H9 (cell line): Measurements from ENCODE around the gene RAET1L. TPM values are rescaled to one million over a fixed set of nuclear protein-coding genes. Genes with fewer than 3 reads are reported as not detected.
"Not testable (repeated sequence)": the region's sequence is repeated elsewhere in the genome, so short reads cannot be mapped to it uniquely, and the experiment has no call there.

Source experiments
- DNase-seq: peaks from one replicate; pipeline ENCODE4 v3.0.0-alpha.2; 2017
- H2AFZ ChIP-seq: one replicate; pipeline ENCODE4 v1.6.1; 2013; ENCODE audit warnings: mild to moderate bottlenecking, low read length, control low read depth, moderate library complexity
- H2AK5ac ChIP-seq: 2 replicates; pipeline ENCODE4 v1.6.1; 2013; ENCODE audit warnings: low read length, control low read depth, mixed read lengths; ENCODE audit not compliant: insufficient read length
- H2BK120ac ChIP-seq: one replicate; pipeline ENCODE4 v1.6.1; 2013; ENCODE audit warnings: low read depth, mild to moderate bottlenecking, low read length, control low read depth, inconsistent platforms; ENCODE audit not compliant: poor library complexity, severe bottlenecking
- H2BK12ac ChIP-seq: 2 replicates; pipeline ENCODE4 v1.6.1; 2013; ENCODE audit warnings: low read length, control low read depth, mixed read lengths, low read depth; ENCODE audit not compliant: insufficient read length
- H2BK15ac ChIP-seq: 2 replicates; pipeline ENCODE4 v1.6.1; 2013; ENCODE audit warnings: low read depth, low read length, control low read depth
- H2BK20ac ChIP-seq: one replicate; pipeline ENCODE4 v1.6.1; 2013; ENCODE audit warnings: low read depth, mild to moderate bottlenecking, low read length, control low read depth, inconsistent platforms; ENCODE audit not compliant: poor library complexity, severe bottlenecking
- H2BK5ac ChIP-seq: 2 replicates; pipeline ENCODE4 v1.6.1; 2013; ENCODE audit warnings: low read length, control low read depth, mixed read lengths; ENCODE audit not compliant: insufficient read length
- H3K14ac ChIP-seq: 2 replicates; pipeline ENCODE4 v1.6.1; 2013; ENCODE audit warnings: low read length, control low read depth; ENCODE audit not compliant: insufficient read depth
- H3K18ac ChIP-seq: 2 replicates; pipeline ENCODE4 v1.6.1; 2013; ENCODE audit warnings: low read depth, mild to moderate bottlenecking, mixed read lengths, low read length, control low read depth; ENCODE audit not compliant: insufficient read length
- H3K23ac ChIP-seq: 2 replicates; pipeline ENCODE4 v1.6.1; 2013; ENCODE audit warnings: low read length, control low read depth, mixed read lengths, low read depth; ENCODE audit not compliant: insufficient read length
- H3K23me2 ChIP-seq: 2 replicates; pipeline ENCODE4 v1.6.1; 2013; ENCODE audit warnings: low read depth, mild to moderate bottlenecking, mixed read lengths, low read length, control low read depth; ENCODE audit not compliant: insufficient read length, poor library complexity, severe bottlenecking
- H3K27ac ChIP-seq: 2 replicates; pipeline ENCODE4 v1.5.1; 2013; ENCODE audit warnings: low read length, control low read depth, mixed read lengths, low read depth; ENCODE audit not compliant: insufficient read length
- H3K27me3 ChIP-seq: 2 replicates; pipeline ENCODE4 v1.6.1; 2013; ENCODE audit warnings: low read length, control low read depth, inconsistent platforms; ENCODE audit not compliant: insufficient read depth
- H3K4ac ChIP-seq: 2 replicates; pipeline ENCODE4 v1.6.1; 2013; ENCODE audit warnings: low read depth, mild to moderate bottlenecking, control low read depth, inconsistent platforms, low read length, moderate library complexity
- H3K4me1 ChIP-seq: 2 replicates; pipeline ENCODE4 v1.6.1; 2013; ENCODE audit warnings: low read length, control low read depth, inconsistent platforms; ENCODE audit not compliant: insufficient read depth
- H3K4me2 ChIP-seq: 2 replicates; pipeline ENCODE4 v1.6.1; 2013; ENCODE audit warnings: low read length, control low read depth, mixed read lengths; ENCODE audit not compliant: insufficient read length, insufficient read depth
- H3K56ac ChIP-seq: 2 replicates; pipeline ENCODE4 v1.6.1; 2013; ENCODE audit warnings: low read depth, mild to moderate bottlenecking, mixed read lengths, low read length, control low read depth; ENCODE audit not compliant: insufficient read length
- H3K79me1 ChIP-seq: 2 replicates; pipeline ENCODE4 v1.6.1; 2013; ENCODE audit warnings: low read depth, mild to moderate bottlenecking, moderate library complexity, low read length, control low read depth, inconsistent platforms; ENCODE audit not compliant: insufficient read depth, poor library complexity, severe bottlenecking
- H3K79me2 ChIP-seq: 2 replicates; pipeline ENCODE4 v1.6.1; 2013; ENCODE audit warnings: low read length, control low read depth, inconsistent platforms; ENCODE audit not compliant: insufficient read depth
- H3K9ac ChIP-seq: 2 replicates; pipeline ENCODE4 v1.6.1; 2013; ENCODE audit warnings: low read length, control low read depth, mixed read lengths; ENCODE audit not compliant: insufficient read length; ENCODE audit errors: extremely low read depth
- H3K9me3 ChIP-seq: one replicate; pipeline ENCODE4 v1.6.1; 2013; ENCODE audit warnings: low read depth, low read length, inconsistent platforms; ENCODE audit not compliant: control insufficient read depth
- H3T11ph ChIP-seq: one replicate; pipeline ENCODE4 v1.6.1; 2013; ENCODE audit warnings: mild to moderate bottlenecking, low read length, control low read depth, inconsistent platforms
- H4K20me1 ChIP-seq: one replicate; pipeline ENCODE4 v1.6.1; 2013; ENCODE audit not compliant: control insufficient read depth, insufficient read length, insufficient read depth
- H4K5ac ChIP-seq: 2 replicates; pipeline ENCODE4 v1.6.1; 2013; ENCODE audit warnings: low read depth, mild to moderate bottlenecking, mixed read lengths, low read length, control low read depth; ENCODE audit not compliant: insufficient read length
- H4K8ac ChIP-seq: replicated peaks from 2 replicates; pipeline ENCODE4 v1.6.1; 2013; ENCODE audit warnings: low read length, control low read depth, mixed read lengths, low read depth; ENCODE audit not compliant: insufficient read length
- H4K91ac ChIP-seq: 2 replicates; pipeline ENCODE4 v1.6.1; 2013; ENCODE audit warnings: low read depth, mild to moderate bottlenecking, moderate library complexity, mixed read lengths, low read length, control low read depth; ENCODE audit not compliant: insufficient read length
- H3K27ac Mint-ChIP-seq, 3 experiments: 2 replicates in 2 of 3; 3 replicates in 1 of 3; pipeline ENCODE4 v1.8.0; 2020 to 2021; ENCODE audit warnings: mixed read lengths in 3 of 3, mild to moderate bottlenecking in 1 of 3, moderate library complexity in 1 of 3
- H3K27me3 Mint-ChIP-seq: 2 replicates; pipeline ENCODE4 v1.8.0; 2021; ENCODE audit warnings: low read depth, mild to moderate bottlenecking, moderate library complexity, mixed read lengths
- H3K36me3 Mint-ChIP-seq, 3 experiments: 2 replicates in 2 of 3; 3 replicates in 1 of 3; pipeline ENCODE4 v1.8.0; 2020 to 2021; ENCODE audit warnings: low read depth in 3 of 3, mixed read lengths in 3 of 3; ENCODE audit not compliant: insufficient read depth in 1 of 3
- H3K4me1 Mint-ChIP-seq, 2 experiments: 2 replicates each; pipeline ENCODE4 v1.8.0; 2020; ENCODE audit warnings: mixed read lengths in 2 of 2
- H3K4me3 Mint-ChIP-seq, 2 experiments: 2 replicates in 1 of 2; 3 replicates in 1 of 2; pipeline ENCODE4 v1.8.0; 2020 to 2021; ENCODE audit warnings: mild to moderate bottlenecking in 2 of 2, mixed read lengths in 2 of 2, moderate library complexity in 1 of 2
- H3K9me3 Mint-ChIP-seq, 2 experiments: 2 replicates in 1 of 2; 3 replicates in 1 of 2; pipeline ENCODE4 v1.8.0; 2020; ENCODE audit warnings: mild to moderate bottlenecking in 2 of 2, mixed read lengths in 2 of 2, moderate library complexity in 1 of 2
- WGBS: extraction: QIAGEN DNeasy Blood & Tissue Kit; methylation state at CpG from one replicate; pipeline ENCODE4 v1.1.7; 2013; ENCODE audit warnings: missing lambda C conversion rate, low lambda C conversion rate, mixed read lengths; ENCODE audit not compliant: insufficient read length; ENCODE audit errors: extremely low coverage; 5-methylcytosine and 5-hydroxymethylcytosine counted together
- total RNA-seq: library from RNA; stranded (reverse); gene quantifications from 2 replicates; pipeline ENCODE4 v1.2.1, GENCODE V29; 2021

The RAET1L gene
- total RNA-seq, 1 experiment from 2014 or later, result not detected

DNA sequence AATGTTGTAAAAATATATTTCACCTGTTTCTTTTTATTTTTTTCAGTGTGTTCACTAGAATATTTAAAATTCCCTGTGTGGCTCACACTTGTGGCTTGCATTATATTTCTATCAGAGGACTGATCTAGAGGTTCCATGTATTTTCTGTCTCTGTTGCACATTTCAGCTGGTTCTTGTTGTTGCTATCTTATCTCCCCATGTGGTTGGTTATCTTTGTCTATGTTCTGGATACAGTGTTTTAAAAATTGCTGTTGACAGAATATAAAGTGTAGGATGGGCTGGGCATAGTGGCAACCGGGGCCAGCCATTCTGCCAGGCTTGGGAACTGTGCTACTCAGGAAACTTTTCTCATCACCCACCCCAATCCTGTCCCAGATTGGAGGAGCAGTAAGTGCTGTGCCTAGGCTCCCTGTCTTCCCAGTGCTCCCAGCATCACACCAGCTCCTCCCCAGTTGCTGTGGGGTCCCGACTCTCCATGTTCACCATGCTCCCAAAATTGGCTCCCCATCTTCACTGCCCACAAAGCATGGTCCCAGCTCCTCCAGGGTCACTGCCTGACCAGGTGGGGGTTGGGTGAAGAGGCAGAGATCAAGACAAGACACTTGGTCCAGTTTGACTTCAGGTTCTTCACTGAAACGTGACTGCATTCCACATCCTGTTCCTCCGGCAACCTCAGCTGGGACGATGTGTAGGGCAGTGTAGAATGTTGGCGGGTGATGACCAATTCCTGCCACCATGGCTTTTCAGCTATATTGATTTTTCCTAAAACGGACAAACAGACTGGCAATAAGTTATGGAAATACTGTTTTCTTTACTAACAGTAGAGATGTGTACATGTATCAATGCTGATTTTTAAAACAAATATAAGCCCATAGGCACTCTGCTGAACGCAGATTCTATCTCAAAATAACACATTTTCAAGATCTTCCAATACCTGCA lies 12.2 kb downstream of the RAET1L start:
- no CpG with 5 or more reads among the region's 8 CpGs for WGBS
- not testable (repeated sequence) for H4K91ac ChIP-seq

More for the DNA sequence above, 12.2 kb downstream of the RAET1L start:
- DNase-seq, H3T11ph ChIP-seq, H3K18ac ChIP-seq, H3K56ac ChIP-seq, H2BK5ac ChIP-seq, H3K4me3 Mint-ChIP-seq, H3K27ac Mint-ChIP-seq, H3K27ac ChIP-seq, H2AK5ac ChIP-seq, H3K9ac ChIP-seq, H2BK120ac ChIP-seq, H3K4me1 ChIP-seq, H3K79me1 ChIP-seq, H2BK15ac ChIP-seq, H3K9me3 Mint-ChIP-seq, H3K79me2 ChIP-seq, H2BK12ac ChIP-seq, H3K23ac ChIP-seq, H4K8ac ChIP-seq, H3K23me2 ChIP-seq, H3K36me3 Mint-ChIP-seq, H4K5ac ChIP-seq, H3K4me2 ChIP-seq, H4K20me1 ChIP-seq, H3K14ac ChIP-seq, H2BK20ac ChIP-seq, H3K4ac ChIP-seq, H2AFZ ChIP-seq, H3K9me3 ChIP-seq: not testable (repeated sequence)
- H3K27me3 ChIP-seq, result peaks cover 54% of the 10 kb centered on the region
- Mint-ChIP-seq H3K4me1 (peaks cover 2 to 11% of the 10 kb centered on the region in 2 experiments; a peak in 3 of 4 replicates), H3K27me3 (peaks cover 98% of the 10 kb centered on the region)
